ENCODE data around the gene SOBP.

Gene SOBP

GRCh38 chr6:107684996-107685395, 195.1 kb downstream of the SOBP start:
- DNase-seq (ENCODE audit: low read depth in 3 of 3) = no peak

GRCh38 chr6:107689190-107689589, 199.3 kb downstream of the SOBP start:
- no peak for DNase-seq (ENCODE audit: low read depth in 3 of 3)

- DNase-seq (ENCODE audit: low read depth in 3 of 3) = no peak
These were observed 200.2 kb downstream of the SOBP start for GRCh38 chr6:107689951-107690642.

- no peak for DNase-seq (ENCODE audit: low read depth in 3 of 3)
These were observed 200.7 kb downstream of the SOBP start for GRCh38 chr6:107690643-107691061.

GRCh38 chr6:107691062-107691751, 201.3 kb downstream of the SOBP start:
- DNase-seq (ENCODE audit: low read depth in 3 of 3) = no peak

GRCh38 chr6:107692351-107692750, 202.4 kb downstream of the SOBP start:
- DNase-seq (ENCODE audit: low read depth in 3 of 3) = no peak

- no peak for DNase-seq (ENCODE audit: low read depth in 3 of 3)
These were observed 205.3 kb downstream of the SOBP start for GRCh38 chr6:107695061-107695720.

GRCh38 chr6:107697682-107698081, 207.8 kb downstream of the SOBP start:
- DNase-seq (ENCODE audit: low read depth in 3 of 3) = no peak

GRCh38 chr6:107698146-107698545, 208.2 kb downstream of the SOBP start:
- DNase-seq (ENCODE audit: low read depth in 3 of 3) = no peak

GRCh38 chr6:107699254-107699653, 209.3 kb downstream of the SOBP start:
- DNase-seq (ENCODE audit: low read depth in 3 of 3) = no peak

- no peak for DNase-seq (ENCODE audit: low read depth in 3 of 3)
These were observed 209.9 kb downstream of the SOBP start for GRCh38 chr6:107699697-107700325.

GRCh38 chr6:107703606-107704005, 213.7 kb downstream of the SOBP start:
- no peak for DNase-seq (ENCODE audit: low read depth in 3 of 3)

- no peak for DNase-seq (ENCODE audit: low read depth in 3 of 3)
These were observed 214.6 kb downstream of the SOBP start for GRCh38 chr6:107704347-107705013.

- no peak for DNase-seq (ENCODE audit: low read depth in 3 of 3)
These were observed 216.7 kb downstream of the SOBP start for GRCh38 chr6:107706516-107707115.

- DNase-seq (ENCODE audit: low read depth in 3 of 3) = no peak
These were observed 217.7 kb downstream of the SOBP start for GRCh38 chr6:107707346-107708275.

- DNase-seq (ENCODE audit: low read depth in 3 of 3) = no peak
These were observed 218.5 kb downstream of the SOBP start for GRCh38 chr6:107708435-107708834.

GRCh38 chr6:107709341-107709740, 219.4 kb downstream of the SOBP start:
- no peak for DNase-seq (ENCODE audit: low read depth in 3 of 3)

All from stimulated activated CD4-positive, alpha-beta T cell treated with anti-CD3 and anti-CD28 coated beads, TNF-alpha, amount 100 ng/mL, for 4 hours (primary cell).